ENCODE measurements around the gene ACY1. TPM values are rescaled to one million over a fixed set of nuclear protein-coding genes. Genes with fewer than 3 reads are reported as not detected.

ACY1 gene
- total and polyA plus RNA-seq, 2 of the 13 experiments (the other 11 are each of a cell fraction or from before 2014, with no cell fraction given), result 113 to 162 TPM

- Histone ChIP-seq H2AFZ (ENCODE audit: low read length) (no peak overlapping the region), H3K27me3 (ENCODE audit: control insufficient read depth in 1 of 2, insufficient read depth in 2 of 2, low read length in 2 of 2) (no peaks in the 10 kb centered on the region), H3K4me2 (ENCODE audit: low read depth, low read length) (no peak overlapping the region), H3K9me3 (ENCODE audit: low read length) (no peaks in the 10 kb centered on the region), H3K36me3 (replicated peaks in 1 of 2; ENCODE audit: control insufficient read depth in 1 of 2, insufficient read depth in 2 of 2, low read length in 2 of 2) (peaks cover 4 to 19% of the 10 kb centered on the region in 2 experiments; a peak in 4 of 5 replicates), H3K4me3 (replicated peaks in 1 of 3; ENCODE audit: insufficient read depth in 1 of 3, low read depth in 2 of 3, low read length in 3 of 3) (no peak overlapping the region), H3K27ac (ENCODE audit: extremely low read length, insufficient read depth, low read length) (no peak overlapping the region), H3K9ac (ENCODE audit: insufficient read depth, low read depth, low read length) (no peak overlapping the region), H3K4me1 (ENCODE audit: insufficient read depth, low read length) (peaks cover 41% of the 10 kb centered on the region), H4K20me1 (ENCODE audit: insufficient read depth, low read length) (no peaks in the 10 kb centered on the region), H3K79me2 (ENCODE audit: insufficient read depth, low read length) (no peaks in the 10 kb centered on the region)
- ChIA-PET POLR2A (no interaction called here), CTCF (ENCODE audit: low intra/inter-chr PET ratio, low total read pairs) (no interaction called here)
- FAIRE-seq (no peak), DNase-seq (ENCODE audit: low spot score) (no peak), ATAC-seq (no peak)
- BruUV-seq (replicated peaks), result no TSS peak
- intact Hi-C loops (cut with micrococcal nuclease; ENCODE audit: unreplicated experiment), result no loop called here
- TF ChIP-seq MXI1 (IDR thresholded peaks at IDR 0.05; ENCODE audit: borderline replicate concordance, low read depth, low read length) (no peak), ATM (IDR thresholded peaks at IDR 0.05; ENCODE audit: borderline replicate concordance) (no peak), EHMT2 (IDR thresholded peaks at IDR 0.05; ENCODE audit: borderline replicate concordance, low read depth, low read length) (no peak), EP300 (IDR thresholded peaks at IDR 0.05; ENCODE audit: low read depth in 2 of 2, low read length in 2 of 2) (no peak), EP300 (CRISPR knock-in tag; IDR thresholded peaks at IDR 0.05; ENCODE audit: borderline replicate concordance) (no peak), ZNF282 (IDR thresholded peaks at IDR 0.05; ENCODE audit: partially characterized antibody) (no peak), FLYWCH1 (CRISPR knock-in tag; IDR thresholded peaks at IDR 0.05) (no peak), ZZZ3 (CRISPR knock-in tag; IDR thresholded peaks at IDR 0.05; ENCODE audit: borderline replicate concordance) (no peak), ZSCAN29 (CRISPR knock-in tag; conservative IDR thresholded peaks at IDR 0.05) (no peak), ZNF512 (CRISPR knock-in tag; IDR thresholded peaks at IDR 0.05) (no peak), ZMAT5 (CRISPR knock-in tag; IDR thresholded peaks at IDR 0.05; ENCODE audit: borderline replicate concordance, low read depth) (no peak), SMARCC2 (IDR thresholded peaks at IDR 0.05) (no peak), KDM5A (IDR thresholded peaks at IDR 0.05; ENCODE audit: borderline replicate concordance, low read length) (no peak), PHF5A (CRISPR knock-in tag; IDR thresholded peaks at IDR 0.05; ENCODE audit: low read depth, unreplicated experiment) (no peak), HMG20B (CRISPR knock-in tag; conservative IDR thresholded peaks at IDR 0.05) (no peak), ZFP36L1 (CRISPR knock-in tag; IDR thresholded peaks at IDR 0.05) (no peak), HNRNPLL (IDR thresholded peaks at IDR 0.05; ENCODE audit: low read depth, low read length, poor library complexity, severe bottlenecking) (no peak), PLRG1 (conservative IDR thresholded peaks at IDR 0.05) (no peak), ZNF746 (CRISPR knock-in tag; IDR thresholded peaks at IDR 0.05) (no peak), ZNF598 (CRISPR knock-in tag; IDR thresholded peaks at IDR 0.05; ENCODE audit: borderline replicate concordance) (no peak)
- in situ Hi-C loops (cut with HindIII; ENCODE audit: extremely low pct_ligation_motif_present, low pct_unique_long_range_greater_than_20kb), result no loop called here
- whole genome bisulfite sequencing (ENCODE audit: low lambda C conversion rate), result 100% methylated on average over 1 of the region's 10 CpGs
Observed at GRCh38 chr3:51960386-51960785, 22.9 kb upstream of the ACY1 start.

All from HepG2 (cell line).